ENCODE results near the gene SEMA5B. TPM values are rescaled to one million over a fixed set of nuclear protein-coding genes. Genes with fewer than 3 reads are reported as not detected.

SEMA5B gene
- total RNA-seq, 1 experiment from 2014 or later, result 1.0 TPM

- peaks cover 6% of the 10 kb centered on the region for H3K27me3 Mint-ChIP-seq (ENCODE audit: insufficient read depth, unreplicated experiment)
- no peaks in the 10 kb centered on the region for H3K9me3 Mint-ChIP-seq (ENCODE audit: unreplicated experiment)
- Histone ChIP-seq H3K27me3 (replicated peaks; ENCODE audit: control insufficient read depth, insufficient read depth, low read length) (no peaks in the 10 kb centered on the region; the same call in 1 of the 2 replicates), H3K4me1 (no peaks in the 10 kb centered on the region), H3K4me3 (ENCODE audit: low read depth, low read length) (no peak overlapping the region), H3K36me3 (ENCODE audit: control insufficient read depth, insufficient read depth, low read length) (no peaks in the 10 kb centered on the region), H3K9me3 (no peaks in the 10 kb centered on the region)
- TF ChIP-seq CTCF (IDR thresholded peaks at IDR 0.05; ENCODE audit: insufficient read depth in 1 of 2, low read depth in 1 of 2, low read length in 1 of 2, severe bottlenecking in 1 of 2, unreplicated experiment in 1 of 2), result no peak
- no peak overlapping the region for H3K4me3 Mint-ChIP-seq (ENCODE audit: unreplicated experiment)
- POLR2A ChIA-PET, result no interaction called here
- H3K4me1 Mint-ChIP-seq (ENCODE audit: low read depth, unreplicated experiment), result no peaks in the 10 kb centered on the region
- no peak overlapping the region for H3K27ac Mint-ChIP-seq (ENCODE audit: unreplicated experiment)
- no peaks in the 10 kb centered on the region for H3K36me3 Mint-ChIP-seq (ENCODE audit: insufficient read depth, unreplicated experiment)
- intact Hi-C loops (cut with micrococcal nuclease; ENCODE audit: unreplicated experiment), result no loop called here
- CTCF ChIA-PET, result no interaction called here
- BruUV-seq (replicated peaks), result no TSS peak
- DNase-seq, result no peak
These were observed 8.0 kb downstream of the SEMA5B start for GRCh38 chr3:123019591-123019990.

GRCh38 chr3:123019161-123019560, 8.4 kb downstream of the SEMA5B start:
- no peak for TF ChIP-seq CTCF (IDR thresholded peaks at IDR 0.05; ENCODE audit: insufficient read depth in 1 of 2, low read depth in 1 of 2, low read length in 1 of 2, severe bottlenecking in 1 of 2, unreplicated experiment in 1 of 2)
- H3K27me3 ChIP-seq (replicated peaks; ENCODE audit: control insufficient read depth, insufficient read depth, low read length), result no peaks in the 10 kb centered on the region; the same call in 1 of the 2 replicates
- no TSS peak for BruUV-seq (replicated peaks)
- no peaks in the 10 kb centered on the region for H3K9me3 ChIP-seq
- ChIA-PET CTCF (no interaction called here), POLR2A (no interaction called here)
- no peaks in the 10 kb centered on the region for H3K36me3 ChIP-seq (ENCODE audit: control insufficient read depth, insufficient read depth, low read length)
- Mint-ChIP-seq H3K4me3 (ENCODE audit: unreplicated experiment) (no peak overlapping the region), H3K27ac (ENCODE audit: unreplicated experiment) (no peak overlapping the region), H3K36me3 (ENCODE audit: insufficient read depth, unreplicated experiment) (no peaks in the 10 kb centered on the region), H3K9me3 (ENCODE audit: unreplicated experiment) (no peaks in the 10 kb centered on the region), H3K27me3 (ENCODE audit: insufficient read depth, unreplicated experiment) (peaks cover 6% of the 10 kb centered on the region), H3K4me1 (ENCODE audit: low read depth, unreplicated experiment) (no peaks in the 10 kb centered on the region)
- no peak for DNase-seq
- no peak overlapping the region for H3K4me3 ChIP-seq (ENCODE audit: low read depth, low read length)
- intact Hi-C loops (cut with micrococcal nuclease; ENCODE audit: unreplicated experiment), result no loop called here
- no peaks in the 10 kb centered on the region for H3K4me1 ChIP-seq

DNA sequence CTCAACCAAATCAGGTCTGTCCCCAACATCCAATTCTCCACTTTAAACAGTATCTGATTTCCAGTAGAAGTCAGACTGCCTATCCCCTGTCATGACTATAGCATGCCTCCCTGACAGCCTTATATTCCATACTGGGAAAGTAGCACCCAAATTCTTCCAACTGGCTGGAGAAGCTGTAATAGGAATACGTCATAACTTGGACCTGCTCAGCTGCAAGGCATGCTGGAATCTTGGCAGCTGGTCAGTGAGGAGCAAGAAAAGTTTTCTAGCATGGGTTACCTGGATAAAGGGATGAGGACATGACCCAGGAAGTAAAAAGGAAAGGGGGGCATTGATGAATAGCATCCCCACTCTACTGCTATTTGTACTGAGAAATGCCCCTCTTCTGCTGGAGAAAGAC, 8.9 kb downstream of the SEMA5B start:
- no peaks in the 10 kb centered on the region for H3K36me3 ChIP-seq (ENCODE audit: control insufficient read depth, insufficient read depth, low read length)
- Mint-ChIP-seq H3K4me1 (ENCODE audit: low read depth, unreplicated experiment) (no peaks in the 10 kb centered on the region), H3K36me3 (ENCODE audit: insufficient read depth, unreplicated experiment) (no peaks in the 10 kb centered on the region), H3K27me3 (ENCODE audit: insufficient read depth, unreplicated experiment) (peaks cover 6% of the 10 kb centered on the region), H3K9me3 (ENCODE audit: unreplicated experiment) (no peaks in the 10 kb centered on the region), H3K4me3 (ENCODE audit: unreplicated experiment) (no peak overlapping the region), H3K27ac (ENCODE audit: unreplicated experiment) (no peak overlapping the region)
- no peak overlapping the region for H3K4me3 ChIP-seq (ENCODE audit: low read depth, low read length)
- no peaks in the 10 kb centered on the region for H3K4me1 ChIP-seq
- DNase-seq, result no peak
- H3K9me3 ChIP-seq, result no peaks in the 10 kb centered on the region
- ChIA-PET CTCF (no interaction called here), POLR2A (no interaction called here)
- BruUV-seq (replicated peaks), result no TSS peak
- no peak for TF ChIP-seq CTCF (IDR thresholded peaks at IDR 0.05; ENCODE audit: insufficient read depth in 1 of 2, low read depth in 1 of 2, low read length in 1 of 2, severe bottlenecking in 1 of 2, unreplicated experiment in 1 of 2)
- no peaks in the 10 kb centered on the region; the same call in 1 of the 2 replicates for H3K27me3 ChIP-seq (replicated peaks; ENCODE audit: control insufficient read depth, insufficient read depth, low read length)
- intact Hi-C loops (cut with micrococcal nuclease; ENCODE audit: unreplicated experiment), result no loop called here

All from Caco-2 (cell line).